GM08714 (cell line): Measurements from ENCODE around the gene OOSP4A.
"Not testable (repeated sequence)": the region's sequence is repeated elsewhere in the genome, so short reads cannot be mapped to it uniquely, and the experiment has no call there.

Experiments used
- H3K4me3 ChIP-seq: fragments of 200-500 bp; sonication (Bioruptor generic); 2 replicates; pipeline ENCODE4 v1.5.1; 2014; ENCODE audit warnings: mild to moderate bottlenecking, low read length, inconsistent platforms
- ZNF274 ChIP-seq: IDR thresholded peaks from 2 replicates; pipeline ENCODE4 v1.6.1; 2012; ENCODE audit warnings: mild to moderate bottlenecking, low read depth, low read length

Gene OOSP4A

GRCh38 chr11:59960502-59961381, 3.1 kb upstream of the OOSP4A start:
- no peak overlapping the region for H3K4me3 ChIP-seq
- no peak for TF ChIP-seq ZNF274

DNA sequence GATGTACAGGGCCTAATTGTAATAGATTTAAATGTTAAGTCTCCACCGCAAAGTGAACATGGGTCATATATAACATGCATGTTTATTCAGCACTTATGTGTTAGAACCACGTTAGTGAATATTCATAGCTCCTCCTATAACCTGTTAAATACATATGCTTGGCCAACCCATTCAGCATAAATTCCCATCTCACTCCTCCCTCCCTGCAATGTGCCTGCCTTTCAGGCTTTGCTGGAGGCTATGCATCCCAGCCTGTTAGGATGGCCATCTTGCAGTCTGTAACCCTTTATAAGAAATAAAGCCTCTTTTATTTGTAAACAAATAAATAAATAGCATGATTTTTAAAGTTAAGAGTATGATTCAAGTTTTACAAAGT, 1.7 kb upstream of the OOSP4A start:
- no peak overlapping the region for H3K4me3 ChIP-seq
- no peak for TF ChIP-seq ZNF274

GRCh38 chr11:59965424-59965823, 1.6 kb downstream of the OOSP4A start:
- no peak overlapping the region for H3K4me3 ChIP-seq
- TF ChIP-seq ZNF274: no peak

DNA sequence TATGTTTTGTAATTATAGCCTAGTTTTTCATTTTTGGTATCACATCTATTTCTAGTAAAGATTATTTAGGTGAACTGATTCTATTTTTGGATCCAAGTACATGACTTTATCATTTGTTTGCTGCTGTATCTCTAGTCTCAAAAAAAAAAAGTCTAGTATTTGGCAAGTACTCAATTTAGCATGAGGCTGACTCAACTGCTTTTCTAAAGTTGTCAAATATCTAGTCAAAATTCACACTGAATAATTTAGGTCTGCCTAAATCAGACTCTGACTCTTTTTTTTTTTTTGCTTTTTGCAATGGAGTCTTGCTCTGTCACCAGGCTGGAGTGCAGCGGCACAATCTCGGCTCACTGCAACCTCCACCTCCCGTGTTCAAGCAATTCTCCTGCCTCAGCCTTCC, 2.4 kb downstream of the OOSP4A start:
- no peak overlapping the region for H3K4me3 ChIP-seq
- TF ChIP-seq ZNF274: no peak

GRCh38 chr11:59967677-59968394, 4.0 kb downstream of the OOSP4A start:
- H3K4me3 ChIP-seq: no peak overlapping the region
- TF ChIP-seq ZNF274: no peak

GRCh38 chr11:59968395-59968783, 4.6 kb downstream of the OOSP4A start:
- TF ChIP-seq ZNF274: no peak
- H3K4me3 ChIP-seq: no peak overlapping the region

- TF ChIP-seq ZNF274: no peak
- no peak overlapping the region for H3K4me3 ChIP-seq
Measured at GRCh38 chr11:59973097-59973496, 9.3 kb downstream of the OOSP4A start.

GRCh38 chr11:59981106-59981770, 17.4 kb downstream of the OOSP4A start:
- TF ChIP-seq ZNF274: no peak
- no peak overlapping the region for H3K4me3 ChIP-seq

DNA sequence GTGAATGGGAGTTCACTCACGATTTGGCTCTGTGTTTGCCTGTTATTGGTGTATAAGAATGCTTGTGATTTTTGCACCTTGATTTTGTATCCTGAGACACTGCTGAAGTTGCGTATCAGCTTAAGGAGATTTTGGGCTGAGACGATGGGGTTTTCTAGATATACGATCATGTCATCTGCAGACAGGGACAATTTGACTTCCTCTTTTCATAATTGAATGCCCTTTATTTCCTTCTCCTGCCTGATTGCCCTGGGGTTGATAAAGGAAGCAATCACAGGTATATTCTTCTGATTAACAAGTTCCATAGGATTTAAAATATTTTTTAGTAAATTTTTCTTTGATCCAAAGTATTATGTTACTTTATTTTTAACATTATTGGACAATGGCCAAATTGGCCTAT, 18.2 kb downstream of the OOSP4A start:
- not testable (repeated sequence) for H3K4me3 ChIP-seq

- no peak overlapping the region for H3K4me3 ChIP-seq
- TF ChIP-seq ZNF274: no peak
Measured at GRCh38 chr11:59983212-59983611, 19.4 kb downstream of the OOSP4A start.

DNA sequence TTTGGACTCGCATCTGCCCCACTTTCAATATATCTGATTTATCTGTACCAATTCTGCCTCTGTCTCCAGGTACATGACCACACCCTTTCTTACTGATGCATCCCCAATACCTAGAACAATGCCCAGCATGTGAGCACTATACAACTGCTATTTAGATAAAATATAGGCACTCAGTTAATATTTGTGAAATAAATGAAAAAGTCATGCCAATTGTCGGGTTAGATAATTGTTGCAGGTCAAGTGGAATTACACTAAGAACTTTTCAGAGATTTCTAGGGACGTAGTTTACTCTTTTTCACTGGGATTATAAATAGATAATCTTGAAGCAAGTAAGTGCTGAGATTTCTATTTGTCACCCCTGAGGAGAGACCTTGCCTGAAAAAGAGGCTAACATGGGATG, 20.5 kb downstream of the OOSP4A start:
- no peak for TF ChIP-seq ZNF274
- H3K4me3 ChIP-seq: no peak overlapping the region

- no peak for TF ChIP-seq ZNF274
- no peak overlapping the region for H3K4me3 ChIP-seq
Measured at GRCh38 chr11:59990421-59990820, 26.6 kb downstream of the OOSP4A start.

DNA sequence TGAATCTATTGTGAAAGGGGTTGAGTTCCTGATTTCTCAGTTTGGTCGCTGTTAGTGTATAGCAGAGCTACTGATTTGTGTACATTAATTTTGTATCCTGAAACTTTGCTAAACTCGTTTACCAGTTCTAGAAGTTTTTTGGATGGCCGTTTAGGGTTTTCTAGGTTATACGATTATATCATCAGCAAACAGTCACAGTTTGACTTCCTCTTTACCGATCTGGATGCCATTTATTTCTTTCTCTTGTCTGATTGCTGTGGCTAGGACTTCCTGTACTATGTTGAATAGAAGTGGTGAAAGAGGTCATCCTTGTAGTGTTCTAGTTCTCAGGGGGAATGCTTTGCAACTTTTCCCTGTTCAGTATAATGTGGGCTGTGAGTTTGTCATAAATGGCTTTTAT, 28.6 kb downstream of the OOSP4A start:
- H3K4me3 ChIP-seq: no peak overlapping the region
- TF ChIP-seq ZNF274: no peak

DNA sequence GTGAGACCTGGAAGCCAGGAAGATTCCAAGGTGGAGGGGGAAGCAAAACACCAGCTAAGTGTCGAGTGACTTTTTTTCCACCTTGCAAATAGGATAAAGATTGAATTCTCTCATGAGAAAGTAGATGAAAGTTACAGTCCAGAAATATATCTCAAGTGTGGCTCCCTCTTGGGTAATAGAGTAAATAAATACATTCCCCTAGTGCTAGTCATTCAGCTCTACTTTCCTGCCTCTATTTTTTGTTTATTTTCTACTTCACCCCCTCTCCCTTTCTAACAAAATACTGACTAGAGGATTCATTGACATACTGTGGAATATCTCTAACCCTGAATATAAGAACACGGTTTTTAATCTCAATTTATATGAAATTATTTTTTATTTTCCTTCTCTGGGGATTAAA, 34.0 kb downstream of the OOSP4A start:
- no peak overlapping the region for H3K4me3 ChIP-seq
- no peak for TF ChIP-seq ZNF274

DNA sequence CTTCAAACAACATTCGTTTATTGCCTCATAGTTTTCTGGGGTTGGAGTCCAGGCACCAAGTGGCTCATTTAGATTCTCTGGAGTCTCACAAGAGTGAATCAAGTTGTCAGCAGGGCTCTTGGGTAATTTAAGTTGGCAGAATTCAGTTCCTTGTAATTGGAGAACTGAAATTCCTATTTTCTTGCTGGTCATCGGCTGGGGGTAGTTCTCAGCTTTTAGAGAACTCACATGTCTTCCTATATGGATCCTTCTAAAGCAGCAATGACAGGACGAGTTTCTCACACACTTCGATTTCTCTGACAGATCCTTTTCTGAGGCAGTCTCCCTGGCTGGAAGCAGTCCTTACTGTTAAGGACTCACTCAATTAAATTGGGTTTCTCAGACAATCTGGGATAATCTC, 35.9 kb downstream of the OOSP4A start:
- no peak for TF ChIP-seq ZNF274
- H3K4me3 ChIP-seq: no peak overlapping the region
